Measurements from ENCODE around the gene JADE3. TPM values are rescaled to one million over a fixed set of nuclear protein-coding genes. Genes with fewer than 3 reads are reported as not detected.

JADE3 gene
- total RNA-seq, 1 donor from 2014 or later = 3.7 TPM

GRCh38 chrX:46927718-46928117 lies 15.5 kb downstream of the JADE3 start:
- TF ChIP-seq CTCF (conservative IDR thresholded peaks at IDR 0.05; ENCODE audit: low read depth, low read length) = no peak
- no peak for DNase-seq (ENCODE audit: low read depth)
- no peak overlapping the region for H3K4me3 ChIP-seq (ENCODE audit: low read depth, low read length)

GRCh38 chrX:46929439-46930261 lies 17.4 kb downstream of the JADE3 start:
- no peak for DNase-seq (ENCODE audit: low read depth)
- no peak for TF ChIP-seq CTCF (conservative IDR thresholded peaks at IDR 0.05; ENCODE audit: low read depth, low read length)
- no peak overlapping the region for H3K4me3 ChIP-seq (ENCODE audit: low read depth, low read length)

- TF ChIP-seq CTCF (conservative IDR thresholded peaks at IDR 0.05; ENCODE audit: low read depth, low read length) = no peak
- DNase-seq (ENCODE audit: low read depth) = no peak
Measured at GRCh38 chrX:46935295-46935694, 23.1 kb downstream of the JADE3 start.

GRCh38 chrX:46938589-46938988 lies 26.4 kb downstream of the JADE3 start:
- TF ChIP-seq CTCF (conservative IDR thresholded peaks at IDR 0.05; ENCODE audit: low read depth, low read length) = no peak
- no peak overlapping the region for H3K4me3 ChIP-seq (ENCODE audit: low read depth, low read length)
- DNase-seq (ENCODE audit: low read depth) = no peak

More at GRCh38 chrX:46935295-46935694, 23.1 kb downstream of the JADE3 start:
- H3K4me3 ChIP-seq (ENCODE audit: low read depth, low read length) = no peak overlapping the region

- no peak overlapping the region for H3K4me3 ChIP-seq (ENCODE audit: low read depth, low read length)
- no peak for DNase-seq (ENCODE audit: low read depth)
- no peak for TF ChIP-seq CTCF (conservative IDR thresholded peaks at IDR 0.05; ENCODE audit: low read depth, low read length)
Measured at GRCh38 chrX:46941341-46941740, 29.1 kb downstream of the JADE3 start.

- TF ChIP-seq CTCF (conservative IDR thresholded peaks at IDR 0.05; ENCODE audit: low read depth, low read length) = no peak
- no peak overlapping the region for H3K4me3 ChIP-seq (ENCODE audit: low read depth, low read length)
- DNase-seq (ENCODE audit: low read depth) = no peak
Measured at GRCh38 chrX:46953137-46953527, 40.9 kb downstream of the JADE3 start.

- DNase-seq (ENCODE audit: low read depth) = no peak
- TF ChIP-seq CTCF (conservative IDR thresholded peaks at IDR 0.05; ENCODE audit: low read depth, low read length) = no peak
- no peak overlapping the region for H3K4me3 ChIP-seq (ENCODE audit: low read depth, low read length)
Measured at GRCh38 chrX:46953597-46953996, 41.4 kb downstream of the JADE3 start.

Data from epithelial cell of proximal tubule (primary cell).